Forelimb muscle (tissue), 1 donor: ENCODE measurements around the gene OR5K2. TPM values are rescaled to one million over a fixed set of nuclear protein-coding genes. Genes with fewer than 3 reads are reported as not detected.
A peak's percentile ranks its signal among the peaks of the same experiment; 100 is the strongest.

ENCODE experiments used
- DNase-seq: peaks from one replicate; pipeline ENCODE4 v3.0.0-alpha.2; 2013; ENCODE audit warnings: low read depth
- polyA plus RNA-seq: library from polyadenylated mRNA; unstranded; fragments of 120-200 nt; gene quantifications from one replicate; pipeline ENCODE4 v1.2.1, GENCODE V29; 2013; ENCODE audit not compliant: insufficient read length

OR5K2 gene
- not detected for polyA plus RNA-seq

- DNase-seq, result no peak
Measured at GRCh38 chr3:98497381-98497780, at the start of gene OR5K2. TSS of gene OR5K2 (plus strand) at chr3:98497681. CDS start at chr3:98497681, 0 bp downstream.

GRCh38 chr3:98449606-98450193 lies 47.8 kb upstream of the OR5K2 start:
- DNase-seq, result no peak

- no peak for DNase-seq
Measured at GRCh38 chr3:98450372-98450771, 47.1 kb upstream of the OR5K2 start.

GRCh38 chr3:98453827-98454226 lies 43.7 kb upstream of the OR5K2 start:
- no peak for DNase-seq

- no peak for DNase-seq
Measured at GRCh38 chr3:98454929-98455328, 42.6 kb upstream of the OR5K2 start.

- no peak for DNase-seq
Measured at GRCh38 chr3:98457543-98457942, 39.9 kb upstream of the OR5K2 start.

GRCh38 chr3:98460220-98460619 lies 37.3 kb upstream of the OR5K2 start:
- no peak for DNase-seq

- DNase-seq, result no peak
Measured at GRCh38 chr3:98462901-98463300, 34.6 kb upstream of the OR5K2 start, which contains the start of gene OR5K1. TSS of gene OR5K1 (plus strand) at chr3:98463201. CDS start at chr3:98469577, 6,376 bp downstream.

- no peak for DNase-seq
Measured at GRCh38 chr3:98482717-98483482, 14.6 kb upstream of the OR5K2 start.

GRCh38 chr3:98483626-98484025 lies 13.9 kb upstream of the OR5K2 start:
- DNase-seq, result no peak

- DNase-seq, result no peak
Measured at GRCh38 chr3:98500019-98500418, 2.5 kb downstream of the OR5K2 start.

- no peak for DNase-seq
Measured at GRCh38 chr3:98501270-98501669, 3.8 kb downstream of the OR5K2 start.

GRCh38 chr3:98501863-98502576 lies 4.5 kb downstream of the OR5K2 start:
- no peak for DNase-seq

GRCh38 chr3:98504539-98504938 lies 7.1 kb downstream of the OR5K2 start:
- DNase-seq, result no peak

GRCh38 chr3:98508582-98508981 lies 11.1 kb downstream of the OR5K2 start:
- no peak for DNase-seq

GRCh38 chr3:98512576-98512975 lies 15.1 kb downstream of the OR5K2 start:
- no peak for DNase-seq

- DNase-seq, result no peak
Measured at GRCh38 chr3:98513091-98513511, 15.6 kb downstream of the OR5K2 start.

GRCh38 chr3:98513736-98514135 lies 16.3 kb downstream of the OR5K2 start:
- no peak for DNase-seq

GRCh38 chr3:98514948-98515347 lies 17.5 kb downstream of the OR5K2 start:
- DNase-seq, result no peak

- no peak for DNase-seq
Measured at GRCh38 chr3:98518816-98519215, 21.3 kb downstream of the OR5K2 start.

- no peak for DNase-seq
Measured at GRCh38 chr3:98519351-98519750, 21.9 kb downstream of the OR5K2 start.

- DNase-seq, result peak; percentile 17
Measured at GRCh38 chr3:98521897-98522543, 24.5 kb downstream of the OR5K2 start.
